ENCODE data around the gene ZNF687.

ZNF687 gene

DNA sequence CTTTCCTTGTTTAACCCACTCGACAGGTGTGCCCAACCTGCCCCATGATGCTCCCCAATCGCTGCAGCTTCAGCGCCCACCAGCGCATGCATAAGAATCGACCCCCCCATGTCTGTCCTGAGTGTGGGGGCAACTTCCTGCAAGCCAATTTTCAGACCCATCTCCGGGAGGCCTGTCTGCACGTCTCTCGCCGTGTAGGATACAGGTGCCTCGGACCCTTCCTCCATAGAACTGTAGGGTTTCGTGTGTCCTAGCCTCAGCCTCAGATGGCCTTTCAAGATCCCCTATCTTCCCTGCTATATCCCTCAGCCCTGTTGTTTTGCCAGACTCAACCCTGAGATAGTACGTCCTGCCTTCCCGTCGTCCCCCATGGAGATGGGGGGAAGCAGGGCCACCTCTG is 6.4 kb downstream of the ZNF687 start:
- H3K9ac ChIP-seq (ENCODE audit: low read length): no peak overlapping the region

DNA sequence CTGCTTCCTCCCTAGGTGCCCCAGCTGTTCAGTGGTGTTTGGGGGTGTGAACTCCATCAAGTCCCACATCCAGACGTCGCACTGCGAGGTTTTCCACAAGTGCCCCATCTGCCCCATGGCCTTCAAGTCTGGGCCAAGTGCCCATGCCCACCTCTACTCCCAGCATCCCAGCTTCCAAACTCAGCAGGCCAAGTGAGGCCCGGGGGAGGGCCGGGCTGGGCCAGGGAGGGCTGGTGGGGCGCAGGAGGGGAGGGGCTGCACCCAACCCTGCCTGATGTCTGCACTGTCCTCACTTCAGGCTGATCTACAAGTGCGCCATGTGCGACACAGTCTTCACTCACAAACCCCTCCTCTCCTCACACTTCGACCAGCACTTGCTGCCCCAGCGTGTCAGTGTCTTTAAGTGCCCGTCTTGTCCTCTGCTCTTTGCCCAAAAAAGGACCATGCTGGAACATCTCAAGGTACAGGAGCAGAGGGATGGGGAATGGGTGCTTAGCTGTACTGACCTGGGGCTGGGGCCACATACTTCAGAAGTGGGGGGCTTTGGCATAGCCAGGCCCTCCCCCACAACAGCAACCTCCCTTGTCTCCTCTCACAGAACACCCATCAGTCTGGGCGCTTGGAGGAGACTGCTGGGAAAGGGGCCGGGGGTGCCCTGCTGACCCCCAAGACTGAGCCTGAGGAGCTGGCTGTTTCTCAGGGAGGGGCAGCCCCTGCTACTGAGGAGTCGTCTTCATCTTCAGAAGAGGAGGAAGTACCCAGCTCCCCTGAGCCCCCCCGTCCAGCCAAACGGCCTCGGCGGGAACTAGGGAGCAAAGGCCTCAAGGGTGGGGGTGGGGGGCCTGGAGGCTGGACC is 7.2 kb downstream of the ZNF687 start:
- no peak overlapping the region for H3K27ac ChIP-seq (ENCODE audit: low read length)
- no peak overlapping the region for H3K9ac ChIP-seq (ENCODE audit: low read length)
- no peak for TF ChIP-seq EZH2phosphoT487 (IDR thresholded peaks at IDR 0.05; ENCODE audit: low read depth)
- TF ChIP-seq, protein P1, sequence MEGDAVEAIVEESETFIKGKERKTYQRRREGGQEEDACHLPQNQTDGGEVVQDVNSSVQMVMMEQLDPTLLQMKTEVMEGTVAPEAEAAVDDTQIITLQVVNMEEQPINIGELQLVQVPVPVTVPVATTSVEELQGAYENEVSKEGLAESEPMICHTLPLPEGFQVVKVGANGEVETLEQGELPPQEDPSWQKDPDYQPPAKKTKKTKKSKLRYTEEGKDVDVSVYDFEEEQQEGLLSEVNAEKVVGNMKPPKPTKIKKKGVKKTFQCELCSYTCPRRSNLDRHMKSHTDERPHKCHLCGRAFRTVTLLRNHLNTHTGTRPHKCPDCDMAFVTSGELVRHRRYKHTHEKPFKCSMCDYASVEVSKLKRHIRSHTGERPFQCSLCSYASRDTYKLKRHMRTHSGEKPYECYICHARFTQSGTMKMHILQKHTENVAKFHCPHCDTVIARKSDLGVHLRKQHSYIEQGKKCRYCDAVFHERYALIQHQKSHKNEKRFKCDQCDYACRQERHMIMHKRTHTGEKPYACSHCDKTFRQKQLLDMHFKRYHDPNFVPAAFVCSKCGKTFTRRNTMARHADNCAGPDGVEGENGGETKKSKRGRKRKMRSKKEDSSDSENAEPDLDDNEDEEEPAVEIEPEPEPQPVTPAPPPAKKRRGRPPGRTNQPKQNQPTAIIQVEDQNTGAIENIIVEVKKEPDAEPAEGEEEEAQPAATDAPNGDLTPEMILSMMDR (IDR thresholded peaks at IDR 0.05; ENCODE audit: low read depth, low read length): no peak
- H3K4me1 ChIP-seq (ENCODE audit: low read length): no peaks in the 10 kb centered on the region
- H3K27me3 ChIP-seq (ENCODE audit: low read depth, low read length): no peaks in the 10 kb centered on the region
- H2AFZ ChIP-seq (ENCODE audit: low read depth, low read length): no peak overlapping the region
- H3K4me3 ChIP-seq (ENCODE audit: low read length): no peak overlapping the region
- peaks cover 79% of the 10 kb centered on the region for H3K36me3 ChIP-seq (replicated peaks; ENCODE audit: low read depth, low read length)
- no peaks in the 10 kb centered on the region for H3K9me3 ChIP-seq (ENCODE audit: insufficient read depth, low read length)
- H3K4me2 ChIP-seq (ENCODE audit: low read length): no peak overlapping the region
- H3K79me2 ChIP-seq (ENCODE audit: low read length): peaks cover 18% of the 10 kb centered on the region
- peaks cover 15% of the 10 kb centered on the region; the same call in 1 of the 2 replicates for H4K20me1 ChIP-seq (ENCODE audit: insufficient read depth, low read length)

More for the DNA sequence above, 6.4 kb downstream of the ZNF687 start:
- no peaks in the 10 kb centered on the region for H3K27me3 ChIP-seq (ENCODE audit: low read depth, low read length)
- no peak overlapping the region for H3K4me2 ChIP-seq (ENCODE audit: low read length)
- H3K79me2 ChIP-seq (ENCODE audit: low read length): peaks cover 26% of the 10 kb centered on the region
- peaks cover 72% of the 10 kb centered on the region for H3K36me3 ChIP-seq (replicated peaks; ENCODE audit: low read depth, low read length)
- no peak overlapping the region for H2AFZ ChIP-seq (ENCODE audit: low read depth, low read length)
- peaks cover 6% of the 10 kb centered on the region for H3K4me1 ChIP-seq (ENCODE audit: low read length)
- H3K27ac ChIP-seq (ENCODE audit: low read length): no peak overlapping the region
- H3K4me3 ChIP-seq (ENCODE audit: low read length): no peak overlapping the region
- peaks cover 23% of the 10 kb centered on the region for H4K20me1 ChIP-seq (ENCODE audit: insufficient read depth, low read length)
- no peaks in the 10 kb centered on the region for H3K9me3 ChIP-seq (ENCODE audit: insufficient read depth, low read length)
- TF ChIP-seq EZH2phosphoT487 (IDR thresholded peaks at IDR 0.05; ENCODE audit: low read depth): no peak
- TF ChIP-seq, protein P1 (IDR thresholded peaks at IDR 0.05; ENCODE audit: low read depth, low read length): no peak

DNA sequence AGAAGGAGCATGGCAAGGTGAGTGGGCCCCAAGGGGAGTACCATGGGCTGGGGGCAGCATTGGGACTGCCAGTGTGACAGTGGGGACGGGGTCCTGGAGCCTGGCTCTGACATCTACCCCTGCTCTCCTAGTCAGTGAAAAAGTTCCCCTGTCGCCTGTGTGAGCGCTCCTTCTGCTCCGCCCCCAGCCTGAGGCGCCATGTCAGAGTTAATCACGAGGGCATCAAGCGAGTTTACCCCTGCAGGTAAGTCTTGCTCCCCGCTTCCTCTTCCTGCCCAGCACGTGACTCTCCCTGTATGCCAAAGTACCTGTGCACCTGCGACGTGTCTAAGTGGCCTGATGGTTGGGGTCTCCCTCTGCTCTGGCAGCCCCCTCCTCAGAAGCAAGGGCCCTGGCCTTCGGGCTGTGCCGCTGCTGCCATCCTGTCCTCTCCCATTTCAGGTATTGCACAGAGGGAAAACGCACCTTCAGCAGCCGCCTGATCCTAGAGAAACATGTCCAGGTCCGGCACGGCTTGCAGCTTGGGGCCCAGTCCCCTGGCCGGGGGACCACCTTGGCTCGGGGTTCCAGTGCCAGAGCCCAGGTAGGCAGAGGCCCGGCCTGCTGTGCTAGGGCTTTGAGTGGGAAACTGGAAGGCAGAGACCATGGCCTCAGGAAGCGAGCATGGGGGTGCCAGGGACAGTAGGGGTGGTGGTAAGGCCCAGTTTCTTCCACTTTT is 8.1 kb downstream of the ZNF687 start:
- H3K9me3 ChIP-seq (ENCODE audit: insufficient read depth, low read length): no peaks in the 10 kb centered on the region
- H3K79me2 ChIP-seq (ENCODE audit: low read length): peaks cover 10% of the 10 kb centered on the region
- H3K27me3 ChIP-seq (ENCODE audit: low read depth, low read length): no peaks in the 10 kb centered on the region
- H2AFZ ChIP-seq (ENCODE audit: low read depth, low read length): no peak overlapping the region
- H3K4me1 ChIP-seq (ENCODE audit: low read length): no peaks in the 10 kb centered on the region
- TF ChIP-seq, protein P1 (IDR thresholded peaks at IDR 0.05; ENCODE audit: low read depth, low read length): no peak
- TF ChIP-seq EZH2phosphoT487 (IDR thresholded peaks at IDR 0.05; ENCODE audit: low read depth): no peak
- peaks cover 12% of the 10 kb centered on the region; the same call in 1 of the 2 replicates for H4K20me1 ChIP-seq (ENCODE audit: insufficient read depth, low read length)
- no peak overlapping the region for H3K4me3 ChIP-seq (ENCODE audit: low read length)
- H3K36me3 ChIP-seq (replicated peaks; ENCODE audit: low read depth, low read length): peaks cover 81% of the 10 kb centered on the region
- no peak overlapping the region for H3K9ac ChIP-seq (ENCODE audit: low read length)
- no peak overlapping the region for H3K27ac ChIP-seq (ENCODE audit: low read length)
- no peak overlapping the region for H3K4me2 ChIP-seq (ENCODE audit: low read length)

DNA sequence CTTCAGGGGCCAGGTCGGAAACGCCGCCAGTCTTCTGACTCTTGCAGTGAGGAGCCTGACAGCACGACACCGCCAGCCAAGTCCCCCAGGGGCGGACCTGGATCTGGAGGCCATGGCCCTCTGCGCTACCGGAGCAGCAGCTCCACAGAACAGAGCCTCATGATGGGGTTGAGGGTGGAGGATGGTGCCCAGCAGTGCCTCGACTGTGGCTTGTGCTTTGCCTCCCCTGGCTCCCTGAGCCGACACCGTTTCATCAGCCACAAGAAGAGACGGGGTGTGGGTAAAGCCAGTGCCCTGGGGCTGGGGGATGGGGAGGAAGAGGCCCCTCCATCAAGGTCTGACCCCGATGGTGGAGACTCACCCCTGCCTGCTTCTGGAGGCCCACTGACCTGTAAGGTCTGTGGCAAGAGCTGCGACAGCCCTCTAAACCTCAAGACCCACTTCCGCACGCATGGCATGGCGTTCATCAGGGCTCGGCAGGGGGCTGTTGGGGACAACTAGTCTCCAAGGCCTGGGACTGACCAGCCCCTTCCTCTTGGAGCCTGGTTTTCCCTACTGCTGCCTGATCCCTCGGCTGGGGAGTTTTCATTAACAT is 8.7 kb downstream of the ZNF687 start:
- Histone ChIP-seq H2AFZ (ENCODE audit: low read depth, low read length) (no peak overlapping the region), H3K27me3 (ENCODE audit: low read depth, low read length) (no peaks in the 10 kb centered on the region), H3K4me1 (ENCODE audit: low read length) (no peaks in the 10 kb centered on the region), H3K27ac (ENCODE audit: low read length) (no peak overlapping the region), H3K9ac (ENCODE audit: low read length) (no peak overlapping the region), H3K79me2 (ENCODE audit: low read length) (peaks cover 10% of the 10 kb centered on the region; the same call in 1 of the 2 replicates), H3K36me3 (replicated peaks; ENCODE audit: low read depth, low read length) (peaks cover 87% of the 10 kb centered on the region), H3K9me3 (ENCODE audit: insufficient read depth, low read length) (no peaks in the 10 kb centered on the region), H3K4me3 (ENCODE audit: low read length) (no peak overlapping the region), H3K4me2 (ENCODE audit: low read length) (no peak overlapping the region), H4K20me1 (ENCODE audit: insufficient read depth, low read length) (peaks cover 12% of the 10 kb centered on the region; the same call in 1 of the 2 replicates)
- no peak for TF ChIP-seq EZH2phosphoT487 (IDR thresholded peaks at IDR 0.05; ENCODE audit: low read depth)
- TF ChIP-seq, protein P1 (IDR thresholded peaks at IDR 0.05; ENCODE audit: low read depth, low read length): no peak

All from OCI-LY3 (cell line).